K562 (cell line): Measurements from ENCODE around the gene ZSWIM4. TPM values are rescaled to one million over a fixed set of nuclear protein-coding genes. Genes with fewer than 3 reads are reported as not detected.

Experiments used
- ATF7 ChIP-seq: fragments of 450-650 bp; IDR thresholded peaks from 2 replicates; pipeline ENCODE4 v1.7.1; 2014; ENCODE audit warnings: mild to moderate bottlenecking, moderate library complexity
- CXXC5 ChIP-seq: fragments of 250-450 bp; sonication (Bioruptor Pico); IDR thresholded peaks from 2 replicates; pipeline ENCODE4 v1.8.0; 2022; ENCODE audit warnings: inconsistent platforms, mild to moderate bottlenecking, moderate library complexity
- ETV6 ChIP-seq, 3 experiments: fragments of 150-350 bp in 1 of 3; sonication (generic) in 1 of 3; formaldehyde crosslinking in 1 of 3; IDR thresholded peaks; 2 replicates each; pipeline versions ENCODE4 v1.6.1 to v1.8.0; 2014 to 2022; ENCODE audit warnings: borderline replicate concordance in 2 of 3, low read depth in 2 of 3, antibody characterized with exemption in 1 of 3, low read length in 1 of 3, mild to moderate bottlenecking in 1 of 3, missing genetic modification reagents in 1 of 3
- MTA3 ChIP-seq: fragments of 450-650 bp; formaldehyde crosslinking; IDR thresholded peaks from 2 replicates; pipeline ENCODE4 v1.6.1; 2017; ENCODE audit warnings: mild to moderate bottlenecking, borderline replicate concordance
- RBBP5 ChIP-seq: fragments of 200-600 bp; sonication (generic); IDR thresholded peaks from 2 replicates; pipeline ENCODE4 v1.6.1; 2012; ENCODE audit warnings: borderline replicate concordance, mild to moderate bottlenecking, low read length, control low read depth, inconsistent platforms; ENCODE audit not compliant: insufficient read depth, poor library complexity, severe bottlenecking
- SP2 ChIP-seq: IDR thresholded peaks from 2 replicates; pipeline ENCODE4 v1.6.1; 2011; ENCODE audit warnings: mild to moderate bottlenecking, low read depth, low read length, moderate library complexity; ENCODE audit not compliant: poor library complexity, severe bottlenecking; ENCODE audit errors: extremely low read depth
- ZC3H4 ChIP-seq: sonication (generic); formaldehyde crosslinking; IDR thresholded peaks from 2 replicates; pipeline ENCODE4 v1.9.0; 2021; ENCODE audit warnings: missing genetic modification reagents, borderline replicate concordance
- ZNF175 ChIP-seq: fragments of 200-800 bp; sonication (Bioruptor generic); IDR thresholded peaks from 2 replicates; pipeline ENCODE4 v1.6.1; 2016; ENCODE audit warnings: low read depth, mild to moderate bottlenecking, missing genetic modification characterization, missing compliant biosample characterization
- polyA plus RNA-seq, 8 experiments: library from polyadenylated mRNA; depleted of rRNA in 4 of 8; stranded (reverse) in 5 of 8; unstranded in 3 of 8; fragments of >200 nt; fragmentation: Nextera tagmentation in 2 of 8; fragmentation: Illumina TruSeq in 1 of 8; extraction: Ambion mirVana in 2 of 8; extraction: Trizol in 1 of 8; gene quantifications; 2 replicates each; pipeline versions ENCODE4 v1.2.1 to v1.2.3, GENCODE V29; 2011 to 2014; ENCODE audit warnings: inconsistent platforms in 1 of 8, missing spikeins in 1 of 8
- total RNA-seq, 7 experiments: library from RNA; depleted of rRNA in 6 of 7; stranded (reverse); fragments of >200 nt in 6 of 7; fragmentation: Illumina TruSeq in 2 of 7; extraction: Trizol in 2 of 7; gene quantifications; 2 replicates each; pipeline versions ENCODE4 v1.2.1 to v1.2.3, GENCODE V29; 2011 to 2021; ENCODE audit warnings: low replicate concordance in 1 of 7
- TF ChIP-seq, protein P1 (sequence below): fragments of 250-450 bp; sonication (Bioruptor Pico); IDR thresholded peaks from 2 replicates; pipeline ENCODE4 v1.5.0; 2021; ENCODE audit warnings: mild to moderate bottlenecking, borderline replicate concordance
- TF ChIP-seq, protein P2 (sequence below): fragments of 450-650 bp; formaldehyde crosslinking; IDR thresholded peaks from 2 replicates; pipeline ENCODE4 v1.4.0; 2022; ENCODE audit warnings: missing genetic modification characterization
- TF ChIP-seq, protein P3 (sequence below): fragments of 200-400 bp; formaldehyde crosslinking; IDR thresholded peaks from 2 replicates; pipeline ENCODE4 v1.6.1; 2017; ENCODE audit warnings: mild to moderate bottlenecking, low read depth, low read length, moderate library complexity
- TF ChIP-seq, protein P4 (sequence below): sonication (generic); formaldehyde crosslinking; IDR thresholded peaks from 2 replicates; pipeline ENCODE4 v1.8.0; 2022; ENCODE audit warnings: mild to moderate bottlenecking, missing genetic modification reagents
- TF ChIP-seq, protein P5 (sequence below): fragments of 250-450 bp; sonication (Bioruptor Pico); IDR thresholded peaks from 2 replicates; pipeline ENCODE4 v1.5.0; 2021; ENCODE audit warnings: mild to moderate bottlenecking, moderate library complexity

ZSWIM4 gene
- total and polyA plus RNA-seq, 9 of the 15 experiments (the other 6 are each of a cell fraction or from before 2014, with no cell fraction given): 0.25 to 3.7 (median 0.79) TPM; not detected in 2

DNA sequence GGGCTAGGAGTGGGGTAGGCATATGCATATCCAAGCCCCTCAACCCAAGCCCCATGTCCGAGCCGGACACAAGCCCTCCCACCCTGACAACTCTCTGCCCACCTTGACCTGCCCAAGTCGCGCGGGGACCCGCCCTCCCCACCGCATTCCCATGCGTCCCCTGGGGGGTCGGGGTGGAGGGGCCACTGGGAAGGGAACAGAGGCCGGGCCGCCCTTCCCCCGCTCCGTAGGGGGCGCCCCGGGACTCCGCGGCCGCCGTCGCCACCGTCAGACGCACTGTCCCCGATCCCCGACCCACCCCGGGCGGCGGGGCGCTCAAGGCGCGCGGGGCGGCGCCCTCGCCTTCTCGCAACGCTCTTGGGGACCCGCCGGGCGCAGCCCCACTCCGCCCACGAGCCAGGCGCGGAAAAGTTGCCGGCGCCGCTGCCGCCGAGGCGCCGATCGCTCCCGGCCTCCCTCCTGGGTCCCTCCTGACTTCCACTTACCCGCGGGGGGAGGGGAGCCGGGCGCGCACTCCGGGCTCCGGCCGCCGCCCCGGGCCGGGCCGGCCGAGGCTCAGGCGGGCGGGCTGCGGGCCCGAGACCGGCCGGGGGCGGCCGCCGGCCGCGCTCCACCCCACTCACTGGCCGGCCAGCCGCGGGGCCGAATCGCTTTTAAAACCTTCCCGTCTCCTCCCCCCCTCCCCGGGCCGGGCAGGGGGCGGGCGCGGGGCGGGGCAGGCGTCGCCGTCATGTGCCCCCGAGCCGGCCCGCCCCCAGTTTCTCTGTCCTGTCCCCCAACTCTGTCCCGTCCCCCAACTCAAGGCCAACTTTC lies 47.3 kb downstream of the ZSWIM4 start (continued):
- TF ChIP-seq, protein P1, sequence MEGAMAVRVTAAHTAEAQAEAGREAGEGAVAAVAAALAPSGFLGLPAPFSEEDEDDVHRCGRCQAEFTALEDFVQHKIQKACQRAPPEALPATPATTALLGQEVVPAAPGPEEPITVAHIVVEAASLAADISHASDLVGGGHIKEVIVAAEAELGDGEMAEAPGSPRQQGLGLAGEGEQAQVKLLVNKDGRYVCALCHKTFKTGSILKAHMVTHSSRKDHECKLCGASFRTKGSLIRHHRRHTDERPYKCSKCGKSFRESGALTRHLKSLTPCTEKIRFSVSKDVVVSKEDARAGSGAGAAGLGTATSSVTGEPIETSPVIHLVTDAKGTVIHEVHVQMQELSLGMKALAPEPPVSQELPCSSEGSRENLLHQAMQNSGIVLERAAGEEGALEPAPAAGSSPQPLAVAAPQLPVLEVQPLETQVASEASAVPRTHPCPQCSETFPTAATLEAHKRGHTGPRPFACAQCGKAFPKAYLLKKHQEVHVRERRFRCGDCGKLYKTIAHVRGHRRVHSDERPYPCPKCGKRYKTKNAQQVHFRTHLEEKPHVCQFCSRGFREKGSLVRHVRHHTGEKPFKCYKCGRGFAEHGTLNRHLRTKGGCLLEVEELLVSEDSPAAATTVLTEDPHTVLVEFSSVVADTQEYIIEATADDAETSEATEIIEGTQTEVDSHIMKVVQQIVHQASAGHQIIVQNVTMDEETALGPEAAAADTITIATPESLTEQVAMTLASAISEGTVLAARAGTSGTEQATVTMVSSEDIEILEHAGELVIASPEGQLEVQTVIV (CRISPR knock-in tag): no peak
- TF ChIP-seq, protein P2, sequence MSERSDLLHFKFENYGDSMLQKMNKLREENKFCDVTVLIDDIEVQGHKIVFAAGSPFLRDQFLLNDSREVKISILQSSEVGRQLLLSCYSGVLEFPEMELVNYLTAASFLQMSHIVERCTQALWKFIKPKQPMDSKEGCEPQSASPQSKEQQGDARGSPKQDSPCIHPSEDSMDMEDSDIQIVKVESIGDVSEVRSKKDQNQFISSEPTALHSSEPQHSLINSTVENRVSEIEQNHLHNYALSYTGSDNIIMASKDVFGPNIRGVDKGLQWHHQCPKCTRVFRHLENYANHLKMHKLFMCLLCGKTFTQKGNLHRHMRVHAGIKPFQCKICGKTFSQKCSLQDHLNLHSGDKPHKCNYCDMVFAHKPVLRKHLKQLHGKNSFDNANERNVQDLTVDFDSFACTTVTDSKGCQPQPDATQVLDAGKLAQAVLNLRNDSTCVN: no peak
- TF ChIP-seq MTA3 (peak; percentile 55; the same call in 1 of the 2 replicates), ZNF175 (CRISPR knock-in tag) (0 out of 2 replicates have a peak, but pooled peaks have one; percentile 29), SP2 (no peak), ZC3H4 (CRISPR knock-in tag) (peak; percentile 91; the same call in 1 of the 2 replicates), ETV6 (IDR thresholded peaks at IDR 0.05; ENCODE audit: borderline replicate concordance in 1 of 2, low read depth in 2 of 2, low read length in 1 of 2) (no peak), ETV6 (CRISPR knock-in tag; IDR thresholded peaks at IDR 0.05; ENCODE audit: borderline replicate concordance) (no peak), RBBP5 (peak; percentile 85), CXXC5 (peak; percentile 79), ATF7 (0 out of 2 replicates have a peak, but pooled peaks have one; percentile 34)
- TF ChIP-seq, protein P3, sequence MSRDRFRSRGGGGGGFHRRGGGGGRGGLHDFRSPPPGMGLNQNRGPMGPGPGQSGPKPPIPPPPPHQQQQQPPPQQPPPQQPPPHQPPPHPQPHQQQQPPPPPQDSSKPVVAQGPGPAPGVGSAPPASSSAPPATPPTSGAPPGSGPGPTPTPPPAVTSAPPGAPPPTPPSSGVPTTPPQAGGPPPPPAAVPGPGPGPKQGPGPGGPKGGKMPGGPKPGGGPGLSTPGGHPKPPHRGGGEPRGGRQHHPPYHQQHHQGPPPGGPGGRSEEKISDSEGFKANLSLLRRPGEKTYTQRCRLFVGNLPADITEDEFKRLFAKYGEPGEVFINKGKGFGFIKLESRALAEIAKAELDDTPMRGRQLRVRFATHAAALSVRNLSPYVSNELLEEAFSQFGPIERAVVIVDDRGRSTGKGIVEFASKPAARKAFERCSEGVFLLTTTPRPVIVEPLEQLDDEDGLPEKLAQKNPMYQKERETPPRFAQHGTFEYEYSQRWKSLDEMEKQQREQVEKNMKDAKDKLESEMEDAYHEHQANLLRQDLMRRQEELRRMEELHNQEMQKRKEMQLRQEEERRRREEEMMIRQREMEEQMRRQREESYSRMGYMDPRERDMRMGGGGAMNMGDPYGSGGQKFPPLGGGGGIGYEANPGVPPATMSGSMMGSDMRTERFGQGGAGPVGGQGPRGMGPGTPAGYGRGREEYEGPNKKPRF: no peak
- TF ChIP-seq, protein P4, sequence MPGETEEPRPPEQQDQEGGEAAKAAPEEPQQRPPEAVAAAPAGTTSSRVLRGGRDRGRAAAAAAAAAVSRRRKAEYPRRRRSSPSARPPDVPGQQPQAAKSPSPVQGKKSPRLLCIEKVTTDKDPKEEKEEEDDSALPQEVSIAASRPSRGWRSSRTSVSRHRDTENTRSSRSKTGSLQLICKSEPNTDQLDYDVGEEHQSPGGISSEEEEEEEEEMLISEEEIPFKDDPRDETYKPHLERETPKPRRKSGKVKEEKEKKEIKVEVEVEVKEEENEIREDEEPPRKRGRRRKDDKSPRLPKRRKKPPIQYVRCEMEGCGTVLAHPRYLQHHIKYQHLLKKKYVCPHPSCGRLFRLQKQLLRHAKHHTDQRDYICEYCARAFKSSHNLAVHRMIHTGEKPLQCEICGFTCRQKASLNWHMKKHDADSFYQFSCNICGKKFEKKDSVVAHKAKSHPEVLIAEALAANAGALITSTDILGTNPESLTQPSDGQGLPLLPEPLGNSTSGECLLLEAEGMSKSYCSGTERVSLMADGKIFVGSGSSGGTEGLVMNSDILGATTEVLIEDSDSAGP (CRISPR knock-in tag): no peak
- TF ChIP-seq, protein P5, sequence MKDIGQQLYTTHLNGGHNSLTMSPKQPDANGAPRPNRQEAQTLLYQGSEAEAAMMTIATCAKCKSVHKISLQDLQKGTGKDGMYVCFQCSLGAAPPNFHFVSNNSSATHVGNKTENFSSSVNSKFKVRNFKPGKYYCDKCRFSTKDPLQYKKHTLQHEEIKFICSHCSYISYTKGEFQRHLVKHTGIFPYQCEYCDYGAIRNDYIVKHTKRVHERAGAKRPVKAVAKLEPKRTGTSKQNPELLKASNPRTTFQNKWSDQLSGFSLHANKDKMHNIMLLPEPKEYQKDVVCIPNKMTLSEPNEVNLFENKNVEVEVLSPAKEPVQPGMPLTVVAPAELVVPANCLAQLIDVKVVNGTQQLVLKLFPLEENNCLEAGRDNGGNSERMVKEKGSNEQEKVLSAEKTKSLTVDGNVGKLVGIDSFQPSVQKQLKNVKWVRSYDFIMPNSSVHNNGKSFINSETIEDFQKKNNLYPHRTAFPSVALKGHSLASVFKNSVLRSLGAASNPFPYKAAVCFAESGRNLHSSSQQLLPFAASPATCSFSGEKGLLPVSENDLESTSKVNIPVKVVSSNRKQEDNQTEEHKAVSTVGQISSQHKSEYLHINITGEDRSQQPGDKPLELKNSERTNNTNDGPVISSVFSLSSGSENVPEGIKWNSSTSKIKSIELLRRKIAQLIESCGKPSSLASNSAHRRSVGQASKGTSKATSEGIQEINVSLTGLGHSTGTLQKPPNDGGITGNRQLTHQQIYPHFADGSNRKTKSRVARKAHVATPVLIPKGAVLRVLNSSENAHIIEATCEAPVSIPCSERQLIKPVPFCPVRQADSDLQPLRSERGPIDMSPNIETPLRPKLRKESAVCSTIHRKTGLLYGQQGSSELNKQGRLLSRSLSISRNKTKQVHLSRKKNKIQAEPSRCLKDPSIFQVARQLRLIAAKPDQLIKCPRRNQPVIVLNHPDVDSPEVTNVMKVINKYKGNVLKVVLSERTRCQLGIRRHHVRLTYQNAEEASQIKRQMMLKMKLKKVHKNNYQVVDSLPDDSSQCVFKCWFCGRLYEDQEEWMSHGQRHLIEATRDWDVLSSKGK (CRISPR knock-in tag): no peak
- TF ChIP-seq, all 486 proteins: peak for 75
